Measurements from ENCODE around the gene MSGN1.

Gene MSGN1

DNA sequence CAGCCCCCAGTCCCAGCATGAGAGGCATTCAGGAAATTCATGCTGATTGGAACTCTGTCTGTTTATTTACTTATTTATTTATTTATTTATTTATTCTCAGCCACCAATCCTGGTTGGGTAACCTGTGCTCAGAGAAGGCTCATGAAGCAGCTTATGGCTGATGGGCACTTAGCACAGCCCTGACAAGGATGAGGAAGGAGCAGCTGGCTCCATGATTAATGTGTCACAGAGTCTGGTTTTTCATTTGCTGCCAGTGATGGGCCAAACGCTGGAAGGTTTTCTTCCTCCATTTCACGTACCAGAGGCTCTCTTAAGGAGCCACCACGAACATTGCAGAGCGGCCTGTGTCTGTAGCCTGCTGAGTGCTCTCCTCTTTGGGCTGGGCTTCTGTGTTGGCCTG lies 33.9 kb downstream of the MSGN1 start:
- DNase-seq: no peak

DNA sequence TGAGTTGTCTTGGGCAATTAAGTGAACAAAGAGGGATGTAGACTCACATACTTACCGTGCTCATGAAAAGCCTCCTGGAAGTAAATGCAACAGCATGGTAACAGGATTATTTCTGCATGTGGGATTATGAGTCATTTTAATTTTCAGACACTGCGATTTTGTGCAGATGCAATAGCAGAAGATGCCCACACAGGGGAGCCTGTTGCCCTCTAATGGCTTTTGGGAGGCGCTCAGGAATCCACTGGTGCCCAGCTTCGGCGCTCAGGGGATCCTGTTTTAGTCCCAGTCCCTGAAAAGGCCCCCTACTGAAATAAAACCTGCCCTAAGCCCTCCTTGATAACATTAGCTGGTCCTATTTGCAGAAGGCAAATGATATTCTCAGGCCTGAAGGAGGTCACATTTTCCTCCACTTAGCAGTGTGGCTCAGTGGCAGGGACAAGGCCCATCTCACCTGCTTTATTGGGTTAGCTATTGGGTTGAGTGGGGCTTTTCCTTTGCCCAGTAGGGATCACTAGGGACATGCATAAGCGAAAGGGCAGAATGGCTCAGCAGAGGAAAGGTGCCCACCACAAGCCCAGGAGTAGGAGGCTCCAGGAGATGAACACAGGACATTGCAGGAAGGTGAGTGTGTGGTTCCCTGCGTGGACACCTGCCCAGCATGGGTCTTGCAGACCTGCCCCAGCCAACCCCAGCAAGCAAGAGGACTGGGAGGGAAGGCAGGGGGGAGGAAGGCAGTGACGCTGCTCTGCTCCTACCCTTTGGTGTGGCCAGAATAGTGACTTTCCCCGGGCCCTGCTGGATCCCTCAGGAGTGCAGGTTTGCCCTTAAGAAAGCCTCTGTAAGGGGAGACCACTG lies 35.7 kb downstream of the MSGN1 start:
- DNase-seq: peak; percentile 78

DNA sequence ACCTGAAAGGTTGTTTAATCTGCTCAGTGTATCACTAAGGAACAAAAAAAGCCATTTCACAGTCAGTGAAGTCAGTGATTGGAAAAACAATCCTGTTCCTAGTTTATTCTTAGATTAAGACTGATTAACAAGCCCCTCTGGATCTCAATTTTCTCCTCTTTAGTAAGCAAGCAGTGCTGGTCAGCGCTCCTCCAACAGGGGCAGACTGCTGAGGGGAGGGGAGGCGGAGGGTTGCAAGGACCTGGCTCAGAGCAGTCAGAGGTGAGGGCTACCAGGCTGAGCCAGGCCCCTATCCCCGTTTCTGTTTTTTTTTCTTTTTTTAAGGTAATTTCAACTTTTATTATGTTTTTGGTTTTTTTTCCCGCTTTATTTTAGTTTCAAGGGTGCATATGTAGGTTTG lies 37.5 kb downstream of the MSGN1 start:
- DNase-seq: no peak

DNA sequence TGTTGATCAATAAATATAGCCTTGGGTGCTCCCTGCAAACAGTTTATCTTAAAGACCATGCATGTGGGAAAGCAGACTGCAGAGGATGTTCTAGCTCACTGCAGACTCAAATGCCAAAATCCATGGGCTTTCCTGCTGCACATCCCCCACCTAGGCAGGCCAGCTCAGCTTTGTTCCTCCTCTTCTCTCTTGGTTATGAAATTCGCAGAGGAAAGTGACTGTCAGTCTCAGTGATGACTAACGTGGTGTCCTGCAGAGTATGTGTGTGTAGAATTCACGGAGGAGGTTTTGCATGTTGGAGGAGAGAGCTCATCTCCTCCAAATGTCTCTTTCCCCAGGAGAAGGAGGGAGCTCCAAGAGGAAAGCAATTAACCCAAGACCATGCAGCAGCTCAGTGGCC lies 40.8 kb downstream of the MSGN1 start:
- no peak for DNase-seq

DNA sequence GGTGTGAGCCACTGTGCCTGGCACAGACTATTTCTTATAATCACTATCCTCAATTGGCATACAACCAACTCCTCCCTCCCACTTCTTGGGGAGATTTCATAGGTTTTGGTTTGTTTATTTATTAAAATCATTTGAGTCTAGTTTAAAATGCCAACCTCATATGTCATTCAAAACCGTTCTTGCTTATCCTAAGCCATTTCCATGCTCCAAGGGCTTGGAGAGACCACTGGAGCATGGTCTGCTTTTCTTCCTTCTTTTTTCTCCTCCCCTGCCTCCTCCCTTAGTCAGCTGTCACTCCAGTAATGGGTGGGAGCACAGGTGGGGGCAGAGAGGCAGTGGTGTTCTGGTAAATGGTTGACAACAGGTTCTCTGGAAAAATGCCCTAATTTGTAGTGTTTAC lies 41.8 kb downstream of the MSGN1 start:
- DNase-seq: peak; percentile 47

DNA sequence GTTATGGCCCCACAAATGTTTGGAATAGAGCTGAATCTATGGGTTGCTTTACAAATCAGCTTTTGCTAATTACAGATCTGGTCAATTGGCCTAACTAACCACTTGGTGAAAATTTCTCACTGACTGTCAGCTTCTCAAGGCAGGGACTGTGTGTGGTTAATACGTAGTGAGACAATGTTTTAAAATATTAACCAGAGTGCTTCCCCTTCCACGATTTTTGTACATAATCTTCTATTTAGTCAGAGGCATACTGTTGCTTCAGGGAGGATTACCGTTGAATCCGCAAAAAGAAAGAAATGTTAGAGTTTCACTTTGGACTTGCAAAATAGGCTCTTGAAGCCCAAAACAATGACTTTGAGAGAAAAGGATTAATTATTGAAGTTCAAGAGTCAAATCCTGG lies 47.3 kb downstream of the MSGN1 start:
- DNase-seq: no peak

DNA sequence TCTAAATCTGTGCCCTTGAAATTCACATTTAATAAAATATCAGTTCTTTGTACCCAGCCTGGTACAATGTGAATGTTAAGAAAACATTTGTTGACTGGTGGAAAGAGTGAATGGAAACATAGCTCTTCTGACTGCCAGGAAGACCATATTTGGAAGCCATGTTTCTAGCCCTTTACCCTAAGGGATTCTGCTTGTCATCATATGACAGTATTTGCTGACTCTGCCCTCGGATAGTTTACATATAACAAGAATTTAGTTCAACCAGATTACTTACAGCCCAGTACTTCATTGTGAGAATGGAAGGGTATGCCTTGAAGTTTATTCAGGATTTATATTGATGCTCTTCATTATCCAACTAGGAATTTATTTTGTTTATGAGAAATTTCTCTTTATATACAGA lies 48.4 kb downstream of the MSGN1 start:
- peak; percentile 61 for DNase-seq

DNA sequence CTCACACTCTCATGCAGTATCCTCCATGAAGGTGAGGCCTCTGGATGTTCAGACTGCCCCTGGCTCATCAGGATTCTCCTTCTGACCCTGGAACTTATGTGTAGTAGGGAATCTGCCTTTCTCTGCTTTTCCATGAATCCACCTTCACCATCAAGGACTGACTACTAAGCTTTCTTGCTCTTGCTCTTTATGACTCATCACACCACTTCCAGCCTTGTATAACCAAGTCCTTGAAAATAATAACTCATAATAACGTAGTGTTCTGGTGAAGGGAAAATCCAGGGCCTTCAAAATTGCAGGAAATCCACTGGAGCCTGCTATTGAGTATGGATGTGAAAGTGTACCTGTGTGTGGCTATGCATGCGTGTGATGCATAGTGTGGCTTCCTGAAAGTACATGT lies 50.9 kb downstream of the MSGN1 start:
- DNase-seq: no peak

All from NCI-H2171 treated with DMSO at 0.1 percent for 48 hours (cell line).